Amygdala (tissue), 56 donors: ENCODE data around the gene FAM90A1.
"Not testable (repeated sequence)": the region's sequence is repeated elsewhere in the genome, so short reads cannot be mapped to it uniquely, and the experiment has no call there.

Source experiments
- DNase-seq, 56 donors: peaks; one replicate each; lab custom pipeline; 2025; lab: John Stamatoyannopoulos, UW

The FAM90A1 gene

GRCh38 chr12:8226992-8227731 lies at the start of gene FAM90A1:
Gene FAM90A1 (minus strand): TSS chr12:8227618. CDS start chr12:8224832, 2,786 bp downstream.
- DNase-seq = peak in 26 of 56 donors; percentile 10 to 63 (median 33)

- not testable (repeated sequence) for DNase-seq
Measured at GRCh38 chr12:8276397-8276796, 49.0 kb upstream of the FAM90A1 start.

- peak in 4 of 56 donors; percentile 1 to 47 (median 4) for DNase-seq
Measured at GRCh38 chr12:8266706-8267105, 39.3 kb upstream of the FAM90A1 start.

- DNase-seq = not testable (repeated sequence)
Measured at GRCh38 chr12:8264236-8264635, 36.8 kb upstream of the FAM90A1 start.

GRCh38 chr12:8261111-8261554 lies 33.7 kb upstream of the FAM90A1 start:
- DNase-seq = peak in 15 of 56 donors; percentile 1 to 67 (median 8)

GRCh38 chr12:8256356-8256755 lies 28.9 kb upstream of the FAM90A1 start:
- not testable (repeated sequence) for DNase-seq

- DNase-seq = not testable (repeated sequence)
Measured at GRCh38 chr12:8254705-8255104, 27.3 kb upstream of the FAM90A1 start.

GRCh38 chr12:8252056-8252818 lies 24.8 kb upstream of the FAM90A1 start:
- DNase-seq = not testable (repeated sequence)

- not testable (repeated sequence) for DNase-seq
Measured at GRCh38 chr12:8251616-8252015, 24.2 kb upstream of the FAM90A1 start.

GRCh38 chr12:8246941-8247535 lies 19.6 kb upstream of the FAM90A1 start:
- not testable (repeated sequence) for DNase-seq

GRCh38 chr12:8243682-8244161 lies 16.3 kb upstream of the FAM90A1 start:
- DNase-seq = peak in 11 of 56 donors; percentile 15 to 67 (median 58)

GRCh38 chr12:8242880-8243681 lies 15.7 kb upstream of the FAM90A1 start:
- DNase-seq = peak; percentile 53 to 99 (median 96)

- DNase-seq = peak in 1 of 56 donors; percentile 66
Measured at GRCh38 chr12:8242622-8242879, 15.1 kb upstream of the FAM90A1 start.

GRCh38 chr12:8241917-8242621 lies 14.7 kb upstream of the FAM90A1 start:
- peak in 12 of 56 donors; percentile 10 to 61 (median 37) for DNase-seq

- DNase-seq = not testable (repeated sequence)
Measured at GRCh38 chr12:8240340-8241114, 13.1 kb upstream of the FAM90A1 start.

- DNase-seq = not testable (repeated sequence)
Measured at GRCh38 chr12:8237031-8237430, 9.6 kb upstream of the FAM90A1 start.

- DNase-seq = not testable (repeated sequence)
Measured at GRCh38 chr12:8235316-8236157, 8.1 kb upstream of the FAM90A1 start.

GRCh38 chr12:8234746-8235145 lies 7.3 kb upstream of the FAM90A1 start:
- not testable (repeated sequence) for DNase-seq
